GM18508 (cell line): ENCODE results near the gene MYF6.
"Not testable (repeated sequence)": the region's sequence is repeated elsewhere in the genome, so short reads cannot be mapped to it uniquely, and the experiment has no call there.

Experiments used
- ATAC-seq: cut with Tn5 transposase; IDR thresholded peaks from one replicate; pipeline ENCODE4 v1.9.1; 2021; ENCODE audit warnings: moderate number of reproducible peaks; ENCODE audit not compliant: insufficient read depth, unreplicated experiment

The MYF6 gene

GRCh38 chr12:80707126-80707829 is at the start of gene MYF6:
Gene MYF6 (plus strand): TSS chr12:80707634. CDS start chr12:80707720, 86 bp downstream.
- no peak for ATAC-seq

GRCh38 chr12:80659512-80660063 is 47.8 kb upstream of the MYF6 start:
- ATAC-seq: no peak

GRCh38 chr12:80662586-80662985 is 44.8 kb upstream of the MYF6 start:
- no peak for ATAC-seq

GRCh38 chr12:80670214-80670613 is 37.2 kb upstream of the MYF6 start:
- ATAC-seq: no peak

GRCh38 chr12:80676042-80676636 is 31.3 kb upstream of the MYF6 start:
- ATAC-seq: not testable (repeated sequence)

- no peak for ATAC-seq
Observed at GRCh38 chr12:80676856-80677255, 30.6 kb upstream of the MYF6 start.

GRCh38 chr12:80677994-80678393 is 29.4 kb upstream of the MYF6 start:
- ATAC-seq: no peak

- no peak for ATAC-seq
Observed at GRCh38 chr12:80679346-80680131, 27.9 kb upstream of the MYF6 start.

- no peak for ATAC-seq
Observed at GRCh38 chr12:80681287-80681686, 26.1 kb upstream of the MYF6 start.

- ATAC-seq: no peak
Observed at GRCh38 chr12:80681786-80682185, 25.6 kb upstream of the MYF6 start.

GRCh38 chr12:80684077-80684495 is 23.3 kb upstream of the MYF6 start:
- ATAC-seq: no peak

GRCh38 chr12:80690090-80690489 is 17.3 kb upstream of the MYF6 start:
- no peak for ATAC-seq

- ATAC-seq: no peak
Observed at GRCh38 chr12:80690513-80690912, 16.9 kb upstream of the MYF6 start.

GRCh38 chr12:80692114-80692513 is 15.3 kb upstream of the MYF6 start:
- ATAC-seq: no peak

- ATAC-seq: no peak
Observed at GRCh38 chr12:80697270-80697887, 10.1 kb upstream of the MYF6 start.

GRCh38 chr12:80698256-80698655 is 9.2 kb upstream of the MYF6 start:
- ATAC-seq: no peak

GRCh38 chr12:80698847-80699542 is 8.4 kb upstream of the MYF6 start:
- ATAC-seq: no peak

GRCh38 chr12:80700327-80700726 is 7.1 kb upstream of the MYF6 start:
- ATAC-seq: no peak

- no peak for ATAC-seq
Observed at GRCh38 chr12:80701388-80701787, 6.0 kb upstream of the MYF6 start.
